K562 (cell line): Measurements from ENCODE around the gene UCHL5. TPM values are rescaled to one million over a fixed set of nuclear protein-coding genes. Genes with fewer than 3 reads are reported as not detected.
"Not testable (repeated sequence)": the region's sequence is repeated elsewhere in the genome, so short reads cannot be mapped to it uniquely, and the experiment has no call there.

Experiments
- ATAC-seq: fragments of 200-7000 bp; cut with Tn5 transposase; 3 replicates; pipeline ENCODE4 v1.9.1; 2020; ENCODE audit warnings: moderate library complexity
- BruUV-seq: library from RNA; stranded (reverse); fragments of 400-500 nt; replicated peaks from 2 replicates; lab custom pipeline; 2021; lab: Mats Ljungman, UMichigan
- CTCF ChIA-PET: fragments of 300-600 bp; formaldehyde crosslinking; extraction: SDS; loops from one replicate; lab custom pipeline; 2021; ENCODE audit warnings: low intra/inter-chr PET ratio; lab: Yijun Ruan, JAX
- POLR2A ChIA-PET: fragments of 300-600, 350-650 bp; sonication (Branson Sonifier 250); formaldehyde crosslinking; extraction: SDS; loops from one replicate; lab custom pipeline; 2021; ENCODE audit warnings: antibody characterized with exemption, inconsistent platforms; lab: Yijun Ruan, JAX
- DNase-seq, 4 experiments: peaks; one replicate each; pipeline versions ENCODE4 v3.0.0 to v3.0.0-alpha.2; 2011 to 2018; ENCODE audit warnings: low spot score in 3 of 4, mixed read lengths in 3 of 4; ENCODE audit errors: extremely low read depth in 1 of 4
- FAIRE-seq: peaks from 2 replicates; lab custom pipeline; 2011; peaks lifted over from hg19 to GRCh38; lab: Jason Lieb, UNC
- H2AFZ ChIP-seq: 2 replicates; pipeline ENCODE4 v1.6.0; 2011; ENCODE audit warnings: low read depth, low read length, control low read depth, inconsistent platforms
- H3K27ac ChIP-seq: fragments of 200-600 bp; 3 replicates; pipeline ENCODE4 v1.8.0; 2011; ENCODE audit warnings: low read depth, mild to moderate bottlenecking, control low read depth, inconsistent platforms, low read length, moderate library complexity, mixed read lengths; ENCODE audit errors: extremely low read depth
- H3K27me3 ChIP-seq, 2 experiments: fragments of 300-600 bp in 1 of 2; 2 replicates in 1 of 2; 3 replicates in 1 of 2; pipeline versions ENCODE4 v1.6.0 to v1.8.0; 2011; ENCODE audit warnings: inconsistent platforms in 2 of 2, low read length in 2 of 2, mild to moderate bottlenecking in 1 of 2, mixed read lengths in 1 of 2, moderate library complexity in 1 of 2; ENCODE audit not compliant: control insufficient read depth in 2 of 2, insufficient read depth in 2 of 2
- H3K36me3 ChIP-seq: fragments of 300-600 bp; 3 replicates; pipeline ENCODE4 v1.8.0; 2011; ENCODE audit warnings: mild to moderate bottlenecking, low read length, inconsistent platforms; ENCODE audit not compliant: control insufficient read depth, insufficient read depth
- H3K4me1 ChIP-seq, 2 experiments: fragments of 200-600 bp in 1 of 2; replicated peaks in 1 of 2; 2 replicates in 1 of 2; 3 replicates in 1 of 2; pipeline versions ENCODE4 v1.5.1 to v1.8.0; 2011; ENCODE audit warnings: inconsistent platforms in 2 of 2, low read length in 2 of 2, mild to moderate bottlenecking in 1 of 2, mixed read lengths in 1 of 2, moderate library complexity in 1 of 2; ENCODE audit not compliant: control insufficient read depth in 2 of 2, insufficient read depth in 2 of 2
- H3K4me2 ChIP-seq: 2 replicates; pipeline ENCODE4 v1.6.1; 2011; ENCODE audit warnings: low read length, control low read depth, inconsistent platforms, mixed read lengths; ENCODE audit not compliant: insufficient read depth
- H3K4me3 ChIP-seq: fragments of 200-600 bp; sonication (generic), shearing (Covaris generic); 2 replicates; pipeline ENCODE4 v1.5.1; 2016; ENCODE audit warnings: control low read depth, inconsistent platforms
- H3K79me2 ChIP-seq: fragments of 200-600 bp; 3 replicates; pipeline ENCODE4 v1.8.0; 2011; ENCODE audit warnings: low read length, inconsistent platforms; ENCODE audit not compliant: control insufficient read depth, insufficient read depth
- H3K9ac ChIP-seq, 2 experiments: 2 replicates each; pipeline versions ENCODE4 v1.6.0 to v1.6.1; 2011; ENCODE audit warnings: low read depth in 2 of 2, low read length in 2 of 2, control low read depth in 1 of 2, inconsistent platforms in 1 of 2, mild to moderate bottlenecking in 1 of 2, mixed read lengths in 1 of 2; ENCODE audit not compliant: insufficient read depth in 1 of 2
- H3K9me1 ChIP-seq: one replicate; pipeline ENCODE4 v1.6.0; 2011; ENCODE audit warnings: inconsistent platforms, mild to moderate bottlenecking, low read length, moderate library complexity; ENCODE audit not compliant: control insufficient read depth, insufficient read depth
- H3K9me3 ChIP-seq: replicated peaks from 2 replicates; pipeline ENCODE4 v1.5.1; 2011; ENCODE audit warnings: low read depth, low read length, inconsistent platforms; ENCODE audit not compliant: control insufficient read depth, insufficient read depth
- H4K20me1 ChIP-seq: replicated peaks from 2 replicates; pipeline ENCODE4 v1.6.1; 2011; ENCODE audit warnings: low read length, inconsistent platforms, mixed read lengths; ENCODE audit not compliant: control insufficient read depth, insufficient read depth
- KDM1A ChIP-seq, 2 experiments: fragments of 450-650 bp; IDR thresholded peaks; 2 replicates each; pipeline ENCODE4 v1.6.1; 2016; ENCODE audit warnings: mild to moderate bottlenecking in 2 of 2
- WGBS: fragments of 100-300 bp; shearing (Covaris generic); methylation state at CpG from one replicate; pipeline ENCODE4 v1.1.6; 2016; ENCODE audit warnings: low coverage, mixed read lengths; ENCODE audit not compliant: insufficient coverage; ENCODE audit errors: missing lambda C conversion rate; 5-methylcytosine and 5-hydroxymethylcytosine counted together
- in situ Hi-C: fragments of 300-500 bp; cut with MboI; formaldehyde crosslinking; loops from 4 replicates; pipeline ENCODE4 v1.15.0; 2018; ENCODE audit warnings: inconsistent platforms, mixed read lengths
- intact Hi-C: fragments of 100-400 bp; cut with micrococcal nuclease; formaldehyde crosslinking; loops from 2 replicates; pipeline ENCODE4 v1.14.2; 2022
- polyA plus RNA-seq, 8 experiments: library from polyadenylated mRNA; depleted of rRNA in 4 of 8; stranded (reverse) in 5 of 8; unstranded in 3 of 8; fragments of >200 nt; fragmentation: Nextera tagmentation in 2 of 8; fragmentation: Illumina TruSeq in 1 of 8; extraction: Ambion mirVana in 2 of 8; extraction: Trizol in 1 of 8; gene quantifications; 2 replicates each; pipeline versions ENCODE4 v1.2.1 to v1.2.3, GENCODE V29; 2011 to 2014; ENCODE audit warnings: inconsistent platforms in 1 of 8, missing spikeins in 1 of 8
- total RNA-seq, 7 experiments: library from RNA; depleted of rRNA in 6 of 7; stranded (reverse); fragments of >200 nt in 6 of 7; fragmentation: Illumina TruSeq in 2 of 7; extraction: Trizol in 2 of 7; gene quantifications; 2 replicates each; pipeline versions ENCODE4 v1.2.1 to v1.2.3, GENCODE V29; 2011 to 2021; ENCODE audit warnings: low replicate concordance in 1 of 7
- TF ChIP-seq, protein P1 (sequence below): sonication (generic); IDR thresholded peaks from 2 replicates; pipeline ENCODE4 v1.6.1; 2016
- TF ChIP-seq, protein P2 (sequence below): fragments of 250-450 bp; sonication (Bioruptor Pico); IDR thresholded peaks from 2 replicates; pipeline ENCODE4 v1.8.0; 2022; ENCODE audit warnings: moderate library complexity, mild to moderate bottlenecking, inconsistent platforms

UCHL5 gene
- total and polyA plus RNA-seq, 9 of the 15 experiments (the other 6 are each of a cell fraction or from before 2014, with no cell fraction given), result 61.0 to 206 (median 122) TPM

DNA sequence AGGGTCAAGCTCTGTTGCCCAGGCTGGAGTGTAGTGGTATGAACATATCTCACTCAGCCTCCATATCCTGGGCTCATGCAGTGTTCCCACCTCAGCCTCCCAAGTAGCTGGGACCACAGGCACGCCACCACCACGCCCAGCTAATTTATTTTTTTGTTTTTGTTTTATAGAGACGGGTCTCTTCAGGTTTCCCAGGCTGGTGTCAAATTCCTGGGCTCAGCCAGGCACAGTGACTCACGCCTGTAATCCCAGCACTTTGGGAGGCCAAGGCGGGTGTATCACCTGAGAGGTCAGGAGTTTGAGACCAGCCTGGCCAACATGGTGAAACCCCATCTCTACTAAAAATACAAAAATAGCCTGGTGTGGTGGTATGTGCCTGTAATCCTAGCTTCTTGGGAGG is 10.2 kb downstream of the UCHL5 start:
- not testable (repeated sequence) for FAIRE-seq

GRCh38 chr1:193042766-193043691 is 16.1 kb downstream of the UCHL5 start:
- BruUV-seq, result no TSS peak
- 92% methylated on average over 1 of the region's 1 CpG for WGBS
- no peak overlapping the region for H3K4me3 ChIP-seq
- 0 out of 2 replicates have a peak, but pooled peaks cover 4% of the 10 kb centered on the region for H4K20me1 ChIP-seq
- no peaks in the 10 kb centered on the region for H3K27me3 ChIP-seq
- TF ChIP-seq, protein P1, sequence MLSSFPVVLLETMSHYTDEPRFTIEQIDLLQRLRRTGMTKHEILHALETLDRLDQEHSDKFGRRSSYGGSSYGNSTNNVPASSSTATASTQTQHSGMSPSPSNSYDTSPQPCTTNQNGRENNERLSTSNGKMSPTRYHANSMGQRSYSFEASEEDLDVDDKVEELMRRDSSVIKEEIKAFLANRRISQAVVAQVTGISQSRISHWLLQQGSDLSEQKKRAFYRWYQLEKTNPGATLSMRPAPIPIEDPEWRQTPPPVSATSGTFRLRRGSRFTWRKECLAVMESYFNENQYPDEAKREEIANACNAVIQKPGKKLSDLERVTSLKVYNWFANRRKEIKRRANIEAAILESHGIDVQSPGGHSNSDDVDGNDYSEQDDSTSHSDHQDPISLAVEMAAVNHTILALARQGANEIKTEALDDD, result 0 out of 2 replicates have a peak, but pooled peaks have one; percentile 22
- peak in 1 of 2 experiments; percentile 37; a peak in 2 of 4 replicates for TF ChIP-seq KDM1A (IDR thresholded peaks at IDR 0.05)
- TF ChIP-seq, protein P2, sequence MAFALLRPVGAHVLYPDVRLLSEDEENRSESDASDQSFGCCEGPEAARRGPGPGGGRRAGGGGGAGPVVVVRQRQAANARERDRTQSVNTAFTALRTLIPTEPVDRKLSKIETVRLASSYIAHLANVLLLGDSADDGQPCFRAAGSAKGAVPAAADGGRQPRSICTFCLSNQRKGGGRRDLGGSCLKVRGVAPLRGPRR (CRISPR knock-in tag), result no peak
- TF ChIP-seq, all 486 proteins: peak for 2
- intact Hi-C loops (no loop called here), in situ Hi-C loops (no loop called here)
- peaks cover 88% of the 10 kb centered on the region for H3K79me2 ChIP-seq
- H3K4me1 ChIP-seq, result peaks cover 0 to 2% of the 10 kb centered on the region in 2 experiments; a peak in 1 of 5 replicates
- H3K36me3 ChIP-seq, result peaks cover 86% of the 10 kb centered on the region
- peaks cover 4% of the 10 kb centered on the region for H3K9me1 ChIP-seq
- no peak overlapping the region for H3K4me2 ChIP-seq
- POLR2A ChIA-PET, result interaction anchor here (0.7 to 1.7 kb wide), 3 partner anchors 8 to 25 kb away, joined by 3 to 8 read pairs (median 4); partner anchors contain the start of gene UCHL5
- 0 out of 3 replicates have a peak overlapping the region, but pooled peaks have one; percentile 5 for H3K27ac ChIP-seq
- H3K9ac ChIP-seq, result no peak overlapping the region
- no peak overlapping the region for H2AFZ ChIP-seq
- FAIRE-seq, result no peak
- ATAC-seq, result peak; percentile 47
- H3K9me3 ChIP-seq, result no peaks in the 10 kb centered on the region
- CTCF ChIA-PET, result no interaction called here
- no peak for DNase-seq

More for the DNA sequence above, 10.2 kb downstream of the UCHL5 start:
- H3K27me3 ChIP-seq, in situ Hi-C loops, H3K4me1 ChIP-seq, H3K4me2 ChIP-seq, H3K27ac ChIP-seq, CTCF ChIA-PET, H3K9me3 ChIP-seq, BruUV-seq, intact Hi-C loops, H3K9me1 ChIP-seq, H3K9ac ChIP-seq, H3K4me3 ChIP-seq, DNase-seq, H4K20me1 ChIP-seq, H2AFZ ChIP-seq: not testable (repeated sequence)
- Histone ChIP-seq H3K36me3 (peaks cover 93% of the 10 kb centered on the region), H3K79me2 (peaks cover 84% of the 10 kb centered on the region)
- POLR2A ChIA-PET, result interaction anchor here (0.9 to 3.6 kb wide), 3 partner anchors 8 to 13 kb away, joined by 3 to 20 read pairs (median 4); partner anchors contain the start of genes RO60 and UCHL5
- ATAC-seq, result peak; percentile 24; the same call in 2 of the 3 replicates
- 88% methylated on average over 5 of the region's 5 CpGs for WGBS
